Stomach (tissue), 9 donors: Measurements from ENCODE around the gene SPIN2B. TPM values are rescaled to one million over a fixed set of nuclear protein-coding genes. Genes with fewer than 3 reads are reported as not detected.
"Not testable (repeated sequence)": the region's sequence is repeated elsewhere in the genome, so short reads cannot be mapped to it uniquely, and the experiment has no call there.

ENCODE experiments used
- DNase-seq, 2 donors: peaks; one replicate each; pipeline versions ENCODE4 v3.0.0 to v3.0.0-alpha.2; 2013 to 2019
- H3K27ac ChIP-seq, 5 donors: fragments of 200-600 bp in 4 of 5; sonication (generic) in 4 of 5; one replicate each; pipeline ENCODE4 v1.5.1; 2013 to 2019; ENCODE audit warnings: mild to moderate bottlenecking in 1 of 5, moderate library complexity in 1 of 5
- H3K27me3 ChIP-seq, 3 donors: fragments of 200-600 bp; sonication (generic); one replicate each; pipeline ENCODE4 v1.5.1; 2017 to 2019; ENCODE audit warnings: mixed run types in 1 of 3
- H3K36me3 ChIP-seq, 4 donors: fragments of 200-600 bp; sonication (generic); 1 replicate in 3 of 4; 2 replicates in 1 of 4; pipeline ENCODE4 v1.5.1; 2016 to 2019
- H3K4me1 ChIP-seq, 4 donors: fragments of 200-600 bp; sonication (generic); one replicate each; pipeline ENCODE4 v1.5.1; 2016 to 2019
- H3K4me3 ChIP-seq, 4 donors: fragments of 200-600 bp; sonication (generic) in 3 of 4; one replicate each; pipeline ENCODE4 v1.5.1; 2016 to 2019; ENCODE audit warnings: mild to moderate bottlenecking in 1 of 4
- H3K9me3 ChIP-seq, 4 donors: fragments of 200-600 bp; sonication (generic); one replicate each; pipeline ENCODE4 v1.5.1; 2016 to 2019
- CTCF ChIP-seq, 7 experiments: fragments of 450-650 bp in 4 of 7; fragments of 200-600 bp in 3 of 7; sonication (generic) in 3 of 7; IDR thresholded peaks; one replicate each; pipeline ENCODE4 v1.5.1; 2016 to 2019; ENCODE audit warnings: antibody characterized with exemption in 7 of 7, control low read depth in 2 of 7, mild to moderate bottlenecking in 1 of 7
- EP300 ChIP-seq: sonication (generic); formaldehyde crosslinking; IDR thresholded peaks from one replicate; pipeline ENCODE4 v1.6.1; 2017; ENCODE audit warnings: antibody characterized with exemption
- POLR2A ChIP-seq, 4 donors: fragments of 450-650 bp; IDR thresholded peaks; one replicate each; pipeline ENCODE4 v1.6.1; 2016; ENCODE audit warnings: antibody characterized with exemption in 4 of 4, control low read depth in 2 of 4, mild to moderate bottlenecking in 1 of 4, moderate library complexity in 1 of 4
- POLR2AphosphoS5 ChIP-seq, 3 donors: sonication (generic); formaldehyde crosslinking; IDR thresholded peaks; one replicate each; pipeline ENCODE4 v1.6.1; 2016; ENCODE audit warnings: antibody characterized with exemption in 3 of 3
- WGBS, 5 donors: extraction: QIAGEN DNeasy Blood & Tissue Kit in 3 of 5; methylation state at CpG; one replicate each; pipeline versions ENCODE4 v1.1.5 to v1.1.7; 2013 to 2018; 5-methylcytosine and 5-hydroxymethylcytosine counted together
- intact Hi-C: fragments of 100-400 bp; cut with DNase I; formaldehyde crosslinking; loops from one replicate; pipeline ENCODE4 v1.15.1; 2023; ENCODE audit warnings: low total_unique reads
- polyA plus RNA-seq, 3 donors: library from polyadenylated mRNA; stranded (reverse); fragments of 200-250 nt; gene quantifications; one replicate each; pipeline ENCODE4 v1.2.3, GENCODE V29; 2013
- total RNA-seq, 5 donors: library from RNA; depleted of rRNA; stranded (reverse); fragments of >200 nt; gene quantifications; one replicate each; pipeline versions ENCODE4 v1.1.0 to v1.2.3, GENCODE V29; 2014 to 2016
- donor health status: healthy with polysubstance abuse.
- donor health status: Bipolar disorder and iron deficiency.
- donor health status: healthy.

The SPIN2B gene
- total and polyA plus RNA-seq, 8 donors, result 4.1 to 10.3 (median 6.8) TPM; not detected in 2

- WGBS, 5 donors, result 78 to 91% (median 80%) methylated on average over 1 of the region's 1 CpG
These were observed 1.9 kb downstream of the SPIN2B start for GRCh38 chrX:57119416-57119815.

GRCh38 chrX:57117566-57117965 lies 3.8 kb downstream of the SPIN2B start:
- H3K27ac ChIP-seq, intact Hi-C loops, H3K4me1 ChIP-seq, DNase-seq, H3K36me3 ChIP-seq, H3K4me3 ChIP-seq, H3K9me3 ChIP-seq, H3K27me3 ChIP-seq: not testable (repeated sequence)
- 29 to 61% (median 39%) methylated on average over 4 of the region's 4 CpGs for WGBS, 5 donors

More at GRCh38 chrX:57119416-57119815, 1.9 kb downstream of the SPIN2B start:
- intact Hi-C loops, result no loop called here
- Histone ChIP-seq H3K36me3 (no peaks in the 10 kb centered on the region), H3K27me3 (no peaks in the 10 kb centered on the region), H3K4me3 (no peak overlapping the region), H3K4me1 (no peaks in the 10 kb centered on the region), H3K27ac (no peak overlapping the region), H3K9me3 (no peaks in the 10 kb centered on the region)
- TF ChIP-seq EP300 (no peak), POLR2A (IDR thresholded peaks at IDR 0.05) (no peak), POLR2AphosphoS5 (IDR thresholded peaks at IDR 0.05) (no peak), CTCF (IDR thresholded peaks at IDR 0.05) (no peak)
- no peak for DNase-seq

- peaks cover 0 to 16% (median 10%) of the 10 kb centered on the region in 4 donors for H3K36me3 ChIP-seq
- 37 to 80% (median 70%) methylated on average over 2 of the region's 2 CpGs for WGBS, 5 donors
- no peak overlapping the region for H3K4me3 ChIP-seq
- no peaks in the 10 kb centered on the region for H3K27me3 ChIP-seq
- no peak for DNase-seq
- TF ChIP-seq POLR2AphosphoS5 (IDR thresholded peaks at IDR 0.05) (no peak), POLR2A (IDR thresholded peaks at IDR 0.05) (no peak), CTCF (IDR thresholded peaks at IDR 0.05) (no peak), EP300 (no peak)
- intact Hi-C loops, result no loop called here
- H3K27ac ChIP-seq, result no peak overlapping the region
- H3K4me1 ChIP-seq, result no peaks in the 10 kb centered on the region
- peaks cover 0 to 21% (median 10%) of the 10 kb centered on the region in 4 donors for H3K9me3 ChIP-seq
These were observed 16.4 kb downstream of the SPIN2B start for GRCh38 chrX:57104921-57105398.

- H3K36me3 ChIP-seq, result peaks cover 0 to 16% (median 10%) of the 10 kb centered on the region in 4 donors
- DNase-seq, result no peak
- H3K27ac ChIP-seq, result no peak overlapping the region
- no peak overlapping the region for H3K4me3 ChIP-seq
- TF ChIP-seq POLR2AphosphoS5 (IDR thresholded peaks at IDR 0.05) (no peak), CTCF (IDR thresholded peaks at IDR 0.05) (no peak), EP300 (no peak), POLR2A (IDR thresholded peaks at IDR 0.05) (no peak)
- WGBS, 5 donors, result 47 to 72% (median 54%) methylated on average over 3 to 4 of the region's 4 CpGs
- H3K27me3 ChIP-seq, result no peaks in the 10 kb centered on the region
- no peaks in the 10 kb centered on the region for H3K4me1 ChIP-seq
- peaks cover 0 to 26% (median 13%) of the 10 kb centered on the region in 4 donors for H3K9me3 ChIP-seq
- intact Hi-C loops, result no loop called here
These were observed 16.9 kb downstream of the SPIN2B start for GRCh38 chrX:57104406-57104805.

GRCh38 chrX:57103489-57103888 lies 17.9 kb downstream of the SPIN2B start:
- Histone ChIP-seq H3K36me3 (peaks cover 0 to 9% (median 4%) of the 10 kb centered on the region in 4 donors), H3K9me3 (peaks cover 0 to 34% (median 18%) of the 10 kb centered on the region in 4 donors), H3K27me3 (no peaks in the 10 kb centered on the region), H3K4me1 (no peaks in the 10 kb centered on the region), H3K4me3 (no peak overlapping the region), H3K27ac (no peak overlapping the region)
- WGBS, 5 donors, result 62 to 80% (median 72%) methylated on average over 1 to 3 of the region's 3 CpGs
- intact Hi-C loops, result no loop called here
- TF ChIP-seq EP300 (no peak), POLR2A (IDR thresholded peaks at IDR 0.05) (no peak), CTCF (IDR thresholded peaks at IDR 0.05) (no peak), POLR2AphosphoS5 (IDR thresholded peaks at IDR 0.05) (no peak)
- DNase-seq, result no peak

GRCh38 chrX:57102918-57103317 lies 18.4 kb downstream of the SPIN2B start:
- H3K4me1 ChIP-seq, intact Hi-C loops, H3K36me3 ChIP-seq, H3K4me3 ChIP-seq, DNase-seq, H3K27me3 ChIP-seq, H3K27ac ChIP-seq: not testable (repeated sequence)
- peaks cover 0 to 38% (median 19%) of the 10 kb centered on the region in 4 donors for H3K9me3 ChIP-seq
- WGBS, 5 donors, result 59 to 89% (median 67%) methylated on average over 6 of the region's 6 CpGs
